ENCODE measurements around the gene NTHL1. TPM values are rescaled to one million over a fixed set of nuclear protein-coding genes. Genes with fewer than 3 reads are reported as not detected.

Gene NTHL1
- polyA plus RNA-seq, 3 donors = 15.2 to 26.1 (median 19.9) TPM

GRCh38 chr16:2087748-2088631, 40.4 kb upstream of the NTHL1 start:
- DNase-seq (ENCODE audit: extremely low read depth in 1 of 11, low read depth in 9 of 11, low spot score in 4 of 11) = no peak

DNA sequence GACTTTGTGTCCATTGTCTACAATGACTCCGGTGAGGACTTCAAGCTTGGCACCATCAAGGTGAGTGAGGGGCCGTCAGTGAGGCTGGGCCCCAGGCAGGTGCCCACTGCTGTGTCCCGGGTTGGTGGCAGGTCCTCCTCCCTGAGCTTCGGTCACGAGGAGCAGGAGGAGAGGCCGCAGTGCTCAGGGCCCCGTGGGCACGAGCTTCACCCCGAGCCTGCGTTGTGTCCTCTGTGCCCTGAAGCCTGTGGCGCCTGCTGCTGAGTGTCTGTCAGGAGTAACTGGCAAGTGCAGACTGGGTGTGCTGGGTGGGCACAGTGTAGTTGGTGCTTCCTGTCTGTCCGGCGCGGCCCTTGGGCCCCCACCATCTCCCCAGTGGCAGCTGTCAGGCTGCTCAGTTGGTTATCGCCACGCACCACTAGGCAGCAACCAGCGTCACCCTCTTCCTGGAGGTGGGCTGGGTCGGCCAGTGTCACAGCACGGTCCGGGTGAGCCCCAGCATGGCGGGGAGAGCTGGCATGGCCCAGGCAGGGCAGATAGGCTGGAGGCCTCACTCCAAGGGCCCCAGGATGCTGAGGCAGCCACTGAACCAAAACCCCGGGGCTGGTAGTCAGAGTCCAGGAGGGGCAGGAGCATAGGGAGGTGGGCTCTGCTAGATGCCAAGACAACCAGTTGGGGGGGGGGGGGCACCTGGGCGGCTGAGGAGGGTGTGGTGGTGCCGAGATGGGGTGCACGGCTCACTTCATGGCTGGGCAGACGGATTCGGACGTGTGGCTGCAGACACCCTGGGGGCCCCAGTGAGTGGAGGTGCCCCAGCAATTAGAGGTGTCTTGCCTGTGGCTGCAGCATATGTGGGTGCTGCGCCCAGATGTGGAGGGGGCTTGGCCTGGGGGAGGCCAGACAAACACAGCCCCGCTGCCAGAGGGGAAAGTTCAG, 39.4 kb upstream of the NTHL1 start:
- no peak for DNase-seq (ENCODE audit: extremely low read depth in 1 of 11, low read depth in 9 of 11, low spot score in 4 of 11)

DNA sequence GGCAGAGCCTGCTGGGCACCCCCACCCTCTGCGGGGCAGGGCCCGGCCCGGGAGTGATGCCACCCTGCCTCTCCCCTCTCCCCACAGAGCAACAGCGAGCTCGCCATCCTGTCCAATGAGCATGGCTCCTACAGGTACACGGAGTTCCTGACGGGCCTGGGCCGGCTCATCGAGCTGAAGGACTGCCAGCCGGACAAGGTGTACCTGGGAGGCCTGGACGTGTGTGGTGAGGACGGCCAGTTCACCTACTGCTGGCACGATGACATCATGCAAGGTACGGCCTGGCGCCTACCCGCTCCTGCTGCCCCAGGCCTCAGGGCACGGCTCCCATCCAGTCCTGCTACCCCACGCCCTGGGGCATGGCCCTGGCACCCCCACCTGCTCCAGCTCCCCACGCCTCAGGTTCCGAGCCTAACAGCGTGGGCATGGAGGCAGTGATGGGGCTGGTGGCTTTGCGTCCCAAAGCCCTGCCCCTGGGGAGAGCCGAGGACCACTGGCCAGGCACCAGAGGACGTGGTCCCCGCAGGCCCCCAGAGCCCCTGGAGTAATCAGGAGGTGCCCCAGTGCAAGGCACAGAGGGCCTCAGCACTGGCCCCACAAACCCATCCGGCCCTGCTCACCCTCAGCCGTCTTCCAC, 38.6 kb upstream of the NTHL1 start:
- no peak for DNase-seq (ENCODE audit: extremely low read depth in 1 of 11, low read depth in 9 of 11, low spot score in 4 of 11)

DNA sequence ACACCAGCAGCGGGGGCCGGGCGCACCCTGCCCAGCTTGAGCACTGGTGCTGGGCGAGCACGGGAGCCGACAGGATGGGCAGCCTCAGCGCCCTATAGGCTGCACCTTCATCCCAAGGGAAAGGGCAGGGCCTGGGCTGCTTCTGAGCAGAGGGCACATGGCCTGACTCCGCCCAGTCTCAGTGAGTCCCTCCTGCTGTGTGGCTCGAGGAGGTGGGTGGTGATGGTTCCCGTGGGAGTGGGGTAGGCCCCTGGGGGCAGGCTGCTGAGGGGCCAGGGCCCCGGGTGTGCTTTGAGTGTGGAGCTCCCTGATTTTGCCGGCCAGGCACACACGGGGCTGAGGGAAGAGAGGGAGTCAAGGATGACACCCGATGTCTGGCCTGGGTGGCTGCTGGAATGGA, 38.0 kb upstream of the NTHL1 start:
- DNase-seq (ENCODE audit: extremely low read depth in 1 of 11, low read depth in 9 of 11, low spot score in 4 of 11) = no peak

GRCh38 chr16:2084895-2085625, 37.4 kb upstream of the NTHL1 start:
- DNase-seq (ENCODE audit: extremely low read depth in 1 of 11, low read depth in 9 of 11, low spot score in 4 of 11) = no peak

DNA sequence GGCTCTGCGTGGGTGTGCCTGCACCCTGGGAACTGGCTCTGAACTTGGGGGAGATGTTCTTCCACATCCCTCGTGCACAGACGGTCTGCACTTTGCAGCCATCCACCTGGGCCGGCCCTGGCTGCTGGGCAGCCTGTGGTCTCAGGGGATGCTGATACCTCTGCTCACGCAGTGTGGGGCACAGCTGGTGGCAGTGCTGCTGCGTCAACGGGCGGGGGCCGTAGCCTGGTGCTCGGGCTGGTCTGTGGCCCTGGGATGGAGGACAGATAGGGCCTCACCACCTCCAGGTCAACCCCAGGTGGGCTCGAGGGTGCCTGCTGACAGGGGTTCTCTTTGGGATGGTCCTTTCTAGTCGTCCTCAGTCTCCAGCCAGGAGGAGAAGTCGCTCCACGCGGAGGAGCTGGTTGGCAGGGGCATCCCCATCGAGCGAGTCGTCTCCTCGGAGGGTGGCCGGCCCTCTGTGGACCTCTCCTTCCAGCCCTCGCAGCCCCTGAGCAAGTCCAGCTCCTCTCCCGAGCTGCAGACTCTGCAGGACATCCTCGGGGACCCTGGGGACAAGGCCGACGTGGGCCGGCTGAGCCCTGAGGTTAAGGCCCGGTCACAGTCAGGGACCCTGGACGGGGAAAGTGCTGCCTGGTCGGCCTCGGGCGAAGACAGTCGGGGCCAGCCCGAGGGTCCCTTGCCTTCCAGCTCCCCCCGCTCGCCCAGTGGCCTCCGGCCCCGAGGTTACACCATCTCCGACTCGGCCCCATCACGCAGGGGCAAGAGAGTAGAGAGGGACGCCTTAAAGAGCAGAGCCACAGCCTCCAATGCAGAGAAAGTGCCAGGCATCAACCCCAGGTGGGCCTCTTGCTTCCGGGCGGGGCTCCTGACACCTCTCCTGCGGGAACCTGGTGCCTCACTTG, 36.5 kb upstream of the NTHL1 start:
- DNase-seq (ENCODE audit: extremely low read depth in 1 of 11, low read depth in 9 of 11, low spot score in 4 of 11) = no peak

DNA sequence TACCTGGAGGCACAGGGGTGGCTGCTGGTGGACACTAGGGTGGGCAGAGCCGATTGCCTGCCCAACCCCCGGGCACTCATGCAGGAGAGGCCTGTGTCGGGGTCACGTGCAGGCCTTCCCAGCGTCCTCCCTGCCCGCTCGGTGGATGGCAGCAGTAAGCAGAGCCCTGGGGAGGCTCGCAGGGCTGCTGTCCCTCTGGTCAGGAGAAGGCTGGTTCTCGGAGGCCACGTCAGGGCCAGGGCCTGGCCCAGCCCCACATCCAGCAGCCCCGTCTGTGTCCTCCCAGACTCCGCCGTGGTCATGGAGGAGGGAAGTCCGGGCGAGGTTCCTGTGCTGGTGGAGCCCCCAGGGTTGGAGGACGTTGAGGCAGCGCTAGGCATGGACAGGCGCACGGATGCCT, 35.8 kb upstream of the NTHL1 start:
- no peak for DNase-seq (ENCODE audit: extremely low read depth in 1 of 11, low read depth in 9 of 11, low spot score in 4 of 11)

GRCh38 chr16:2082983-2083364, 35.3 kb upstream of the NTHL1 start:
- DNase-seq (ENCODE audit: extremely low read depth in 1 of 11, low read depth in 9 of 11, low spot score in 4 of 11) = peak in 8 of 11 donors; percentile 46 to 77 (median 72)

DNA sequence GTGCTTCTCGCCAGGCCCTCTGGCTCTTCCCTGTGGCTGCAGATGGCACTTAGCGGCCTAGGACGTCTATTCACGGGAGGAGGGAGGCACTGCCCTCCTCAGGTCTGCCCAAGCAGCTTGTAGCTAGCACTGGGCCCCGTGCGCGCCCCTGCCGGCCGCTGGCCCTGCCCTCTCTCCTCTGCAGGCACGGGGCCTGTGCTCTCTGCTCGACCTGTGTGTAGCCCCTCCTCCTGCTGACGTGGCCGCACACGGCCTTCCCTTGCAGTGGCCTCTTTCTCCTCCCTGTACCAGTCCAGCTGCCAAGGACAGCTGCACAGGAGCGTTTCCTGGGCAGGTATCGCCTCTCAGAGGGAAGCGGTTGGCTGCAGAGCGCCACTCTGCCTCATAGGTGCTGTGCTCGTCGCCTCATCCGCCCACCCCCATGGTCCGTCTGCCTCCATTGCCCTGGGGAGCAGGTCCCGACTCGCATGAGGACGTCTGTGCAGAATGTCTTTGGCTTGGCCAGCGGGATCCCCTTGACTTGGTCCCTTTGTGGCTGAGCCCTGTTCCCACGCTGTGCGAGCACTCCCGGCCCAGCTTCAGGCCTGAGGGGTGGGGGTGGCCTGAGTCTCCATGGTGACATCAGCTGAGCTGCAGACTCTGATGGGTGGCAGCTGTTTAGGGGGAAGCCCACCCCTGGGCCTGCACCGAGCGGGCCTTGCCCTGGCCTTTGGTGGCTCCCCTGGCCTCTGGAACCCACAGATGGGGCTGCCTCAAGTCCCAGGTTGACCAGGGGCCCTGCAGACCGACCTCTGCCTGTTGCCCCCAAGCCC, 34.7 kb upstream of the NTHL1 start:
- peak in 10 of 11 donors; percentile 47 to 81 (median 76) for DNase-seq (ENCODE audit: extremely low read depth in 1 of 11, low read depth in 9 of 11, low spot score in 4 of 11)

GRCh38 chr16:2081201-2082084, 33.8 kb upstream of the NTHL1 start:
- no peak for DNase-seq (ENCODE audit: extremely low read depth in 1 of 11, low read depth in 9 of 11, low spot score in 4 of 11)

GRCh38 chr16:2079991-2080390, 32.4 kb upstream of the NTHL1 start:
- no peak for DNase-seq (ENCODE audit: extremely low read depth in 1 of 11, low read depth in 9 of 11, low spot score in 4 of 11)

GRCh38 chr16:2079311-2079800, 31.7 kb upstream of the NTHL1 start:
- no peak for DNase-seq (ENCODE audit: extremely low read depth in 1 of 11, low read depth in 9 of 11, low spot score in 4 of 11)

DNA sequence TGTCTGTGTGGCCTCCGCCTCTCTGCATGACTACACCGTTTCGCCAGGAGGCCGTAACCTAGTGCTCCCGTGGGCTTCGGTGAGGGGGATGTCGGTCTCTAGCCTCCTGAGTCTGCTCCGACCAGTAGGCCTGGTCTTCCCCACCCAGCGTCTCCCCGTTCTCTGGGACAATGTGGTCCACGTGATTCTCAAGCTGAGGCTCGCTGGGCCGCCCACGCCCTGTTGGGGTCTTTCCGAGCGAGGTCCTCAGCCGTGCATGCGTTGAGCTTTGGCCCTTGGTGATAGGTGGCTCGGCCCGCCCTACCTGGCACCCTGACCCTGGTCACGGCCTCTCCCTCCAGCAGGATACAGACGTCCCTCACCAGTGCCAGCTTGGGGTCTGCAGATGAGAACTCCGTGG, 31.1 kb upstream of the NTHL1 start:
- no peak for DNase-seq (ENCODE audit: extremely low read depth in 1 of 11, low read depth in 9 of 11, low spot score in 4 of 11)

DNA sequence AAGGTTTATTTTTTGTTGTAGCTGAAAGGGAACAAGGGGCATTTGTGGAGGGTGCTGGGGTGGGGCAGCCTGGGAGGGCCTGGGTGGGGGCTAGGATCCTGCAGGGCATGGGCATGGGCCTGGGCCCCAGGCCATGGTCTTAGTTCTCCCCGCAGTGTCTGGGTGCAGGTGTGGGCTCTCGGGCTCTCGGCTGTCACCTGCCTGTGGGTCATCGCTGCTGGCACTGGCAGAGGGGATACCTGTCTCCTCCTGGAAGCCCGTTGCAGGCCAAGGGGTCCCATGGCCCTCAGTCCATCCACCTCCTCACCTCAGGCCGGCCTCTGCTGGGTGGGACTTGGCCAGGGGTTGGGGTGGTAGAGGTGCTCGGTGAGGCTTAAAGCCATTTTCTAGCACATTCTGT, 30.5 kb upstream of the NTHL1 start:
- DNase-seq (ENCODE audit: extremely low read depth in 1 of 11, low read depth in 9 of 11, low spot score in 4 of 11) = no peak

- no peak for DNase-seq (ENCODE audit: extremely low read depth in 1 of 11, low read depth in 9 of 11, low spot score in 4 of 11)
Measured at GRCh38 chr16:2077696-2078095, 30.1 kb upstream of the NTHL1 start.

GRCh38 chr16:2077016-2077415, 29.4 kb upstream of the NTHL1 start:
- DNase-seq (ENCODE audit: extremely low read depth in 1 of 11, low read depth in 9 of 11, low spot score in 4 of 11) = no peak

All from renal cortex interstitium (tissue), 11 donors.